Endothelial cell of umbilical vein (primary cell): ENCODE results near the gene DGKB. TPM values are rescaled to one million over a fixed set of nuclear protein-coding genes. Genes with fewer than 3 reads are reported as not detected.

Experiments used
- BruUV-seq: library from RNA; stranded (reverse); fragments of 400-500 nt; replicated peaks from 2 replicates; lab custom pipeline; 2021; lab: Mats Ljungman, UMichigan
- CTCF ChIA-PET: fragments of 300-600, 350-600 bp; sonication (Branson Sonifier 250); formaldehyde crosslinking; loops from one replicate; lab custom pipeline; 2021; ENCODE audit warnings: antibody characterized with exemption, inconsistent platforms; lab: Charles Lee
- POLR2A ChIA-PET: fragments of 300-600, 350-600 bp; sonication (Branson Sonifier 250); formaldehyde crosslinking; loops from one replicate; lab custom pipeline; 2021; ENCODE audit warnings: antibody characterized with exemption, inconsistent platforms; lab: Charles Lee
- DNase-seq: peaks from one replicate; pipeline ENCODE4 v3.0.0-alpha.2; 2011; ENCODE audit warnings: low read depth, low spot score
- FAIRE-seq: peaks from 2 replicates; lab custom pipeline; 2011; peaks lifted over from hg19 to GRCh38; lab: Jason Lieb, UNC
- H2AFZ ChIP-seq: 2 replicates; pipeline ENCODE4 v1.6.0; 2012; ENCODE audit warnings: low read depth, low read length, control low read depth, inconsistent platforms
- H3K27ac ChIP-seq: 2 replicates; pipeline ENCODE4 v1.5.1; 2011; ENCODE audit warnings: low read depth, mild to moderate bottlenecking, control low read depth, low read length, moderate library complexity; ENCODE audit not compliant: insufficient read depth
- H3K27me3 ChIP-seq, 2 experiments: 2 replicates each; pipeline versions ENCODE4 v1.6.0 to v1.6.1; 2011; ENCODE audit warnings: low read length in 2 of 2, mixed read lengths in 1 of 2; ENCODE audit not compliant: control insufficient read depth in 2 of 2, insufficient read depth in 2 of 2
- H3K36me3 ChIP-seq, 2 experiments: 2 replicates in 1 of 2; 3 replicates in 1 of 2; pipeline ENCODE4 v1.5.1; 2011; ENCODE audit warnings: low read length in 2 of 2, mild to moderate bottlenecking in 1 of 2, moderate library complexity in 1 of 2; ENCODE audit not compliant: control insufficient read depth in 2 of 2, insufficient read depth in 2 of 2; ENCODE audit errors: extremely low read depth in 1 of 2
- H3K4me1 ChIP-seq: 3 replicates; pipeline ENCODE4 v1.5.1; 2011; ENCODE audit warnings: mild to moderate bottlenecking, low read length; ENCODE audit not compliant: control insufficient read depth, insufficient read depth; ENCODE audit errors: extremely low read depth
- H3K4me2 ChIP-seq: 2 replicates; pipeline ENCODE4 v1.6.1; 2011; ENCODE audit warnings: low read length, control low read depth, mixed read lengths; ENCODE audit not compliant: insufficient read depth
- H3K4me3 ChIP-seq, 3 experiments: fragments of 200-600 bp in 1 of 3; sonication (generic), shearing (Covaris generic) in 1 of 3; replicated peaks in 1 of 3; 2 replicates each; pipeline ENCODE4 v1.5.1; 2011 to 2016; ENCODE audit warnings: control low read depth in 3 of 3, low read length in 3 of 3, mild to moderate bottlenecking in 2 of 3, inconsistent platforms in 1 of 3, low read depth in 1 of 3, moderate library complexity in 1 of 3; ENCODE audit not compliant: insufficient read depth in 1 of 3
- H3K79me2 ChIP-seq: 2 replicates; pipeline ENCODE4 v1.6.0; 2012; ENCODE audit warnings: low read length, inconsistent platforms; ENCODE audit not compliant: control insufficient read depth, insufficient read depth
- H3K9ac ChIP-seq: replicated peaks from 2 replicates; pipeline ENCODE3; 2011; ENCODE audit warnings: low read length, control low read depth; ENCODE audit not compliant: insufficient read depth; ENCODE audit errors: extremely low read depth
- H3K9me1 ChIP-seq: replicated peaks from 3 replicates; pipeline ENCODE4 v1.6.0; 2011; ENCODE audit warnings: mild to moderate bottlenecking, low read length; ENCODE audit not compliant: control insufficient read depth, insufficient read depth; ENCODE audit errors: extremely low read depth
- H3K9me3 ChIP-seq: replicated peaks from 2 replicates; pipeline ENCODE4 v1.5.1; 2012; ENCODE audit warnings: low read length, inconsistent platforms; ENCODE audit not compliant: control insufficient read depth, insufficient read depth
- H4K20me1 ChIP-seq: replicated peaks from 2 replicates; pipeline ENCODE3; 2011; ENCODE audit warnings: mild to moderate bottlenecking, low read length; ENCODE audit not compliant: control insufficient read depth, insufficient read depth; ENCODE audit errors: extremely low read depth
- CTCF ChIP-seq, 2 donors: IDR thresholded peaks; 1 replicate in 1 of 2; 2 replicates in 1 of 2; pipeline ENCODE4 v1.5.1; 2011; ENCODE audit warnings: low read length in 2 of 2, mild to moderate bottlenecking in 2 of 2, moderate library complexity in 2 of 2, control low read depth in 1 of 2, inconsistent platforms in 1 of 2, low read depth in 1 of 2; ENCODE audit not compliant: insufficient read depth in 1 of 2; ENCODE audit errors: extremely low read depth in 1 of 2
- EZH2 ChIP-seq: IDR thresholded peaks from 2 replicates; pipeline ENCODE4 v1.6.1; 2012; ENCODE audit warnings: borderline replicate concordance, low read depth, mild to moderate bottlenecking, moderate library complexity, low read length, inconsistent platforms; ENCODE audit not compliant: severe bottlenecking
- FOS ChIP-seq: IDR thresholded peaks from 2 replicates; pipeline ENCODE4 v1.6.1; 2011; ENCODE audit warnings: mild to moderate bottlenecking, low read length, moderate library complexity, borderline replicate concordance; ENCODE audit not compliant: insufficient read depth
- GATA2 ChIP-seq: IDR thresholded peaks from 2 replicates; pipeline ENCODE4 v1.7.0; 2011; ENCODE audit warnings: low read depth, mild to moderate bottlenecking, moderate library complexity, mixed read lengths, low read length; ENCODE audit not compliant: insufficient read length, insufficient read depth
- JUN ChIP-seq: IDR thresholded peaks from 2 replicates; pipeline ENCODE4 v1.6.1; 2011; ENCODE audit warnings: borderline replicate concordance, low read depth; ENCODE audit not compliant: insufficient read length, insufficient read depth
- MAX ChIP-seq: IDR thresholded peaks from 2 replicates; pipeline ENCODE4 v1.6.1; 2011; ENCODE audit not compliant: insufficient read depth, insufficient read length
- MYC ChIP-seq: IDR thresholded peaks from one replicate; pipeline ENCODE4 v1.6.1; 2011; ENCODE audit warnings: mild to moderate bottlenecking, low read depth, low read length
- POLR2A ChIP-seq: IDR thresholded peaks from 2 replicates; pipeline ENCODE4 v1.6.1; 2012; ENCODE audit warnings: low read depth, mild to moderate bottlenecking, control low read depth, low read length
- POLR2AphosphoS5 ChIP-seq: IDR thresholded peaks from 2 replicates; pipeline ENCODE4 v1.6.1; 2012; ENCODE audit warnings: low read depth, mild to moderate bottlenecking, control low read depth, low read length, moderate library complexity; ENCODE audit not compliant: insufficient read depth
- dilution Hi-C: fragments of 300-500 bp; cut with MboI; formaldehyde crosslinking; loops from one replicate; pipeline ENCODE4 v1.15.0; 2019; ENCODE audit warnings: low sequenced_read_pairs; ENCODE audit not compliant: extremely low pct_ligation_motif_present
- intact Hi-C: fragments of 100-400 bp; cut with micrococcal nuclease; formaldehyde crosslinking; loops from one replicate; pipeline ENCODE4 v1.10.0; 2022
- polyA plus RNA-seq, 4 experiments: library from polyadenylated mRNA; depleted of rRNA in 3 of 4; stranded (reverse) in 3 of 4; unstranded in 1 of 4; fragments of >200 nt; gene quantifications; 2 replicates each; pipeline versions ENCODE4 v1.2.1 to v1.2.3, GENCODE V29; 2011 to 2012; ENCODE audit warnings: missing spikeins in 1 of 4
- total RNA-seq: library from RNA; stranded (reverse); gene quantifications from 2 replicates; pipeline ENCODE4 v1.2.3, GENCODE V29; 2021

DGKB gene
- total and polyA plus RNA-seq, 2 donors (not counting 3 experiments of a cell fraction or from before 2014, with no cell fraction given): not detected

GRCh38 chr7:14596421-14596820 lies 306.1 kb downstream of the DGKB start:
- H3K9ac ChIP-seq: no peak overlapping the region
- no peaks in the 10 kb centered on the region for H3K4me1 ChIP-seq
- ChIA-PET POLR2A (no interaction called here), CTCF (no interaction called here)
- TF ChIP-seq GATA2: no peak
- no peak for TF ChIP-seq MAX
- TF ChIP-seq FOS: no peak
- TF ChIP-seq POLR2A: no peak
- TF ChIP-seq MYC: no peak
- TF ChIP-seq CTCF (IDR thresholded peaks at IDR 0.05; ENCODE audit: extremely low read depth in 1 of 2, insufficient read depth in 1 of 2, low read depth in 1 of 2, low read length in 2 of 2): no peak
- TF ChIP-seq POLR2AphosphoS5: no peak
- TF ChIP-seq JUN: no peak
- TF ChIP-seq EZH2: no peak
- H3K4me2 ChIP-seq: no peak overlapping the region
- FAIRE-seq (no peak), DNase-seq (no peak)
- H3K79me2 ChIP-seq: no peaks in the 10 kb centered on the region
- no peak overlapping the region for H3K4me3 ChIP-seq
- H3K36me3 ChIP-seq: no peaks in the 10 kb centered on the region
- no TSS peak for BruUV-seq
- no peaks in the 10 kb centered on the region for H3K9me3 ChIP-seq
- no peaks in the 10 kb centered on the region for H3K27me3 ChIP-seq
- no peak overlapping the region for H3K27ac ChIP-seq
- dilution Hi-C loops: no loop called here
- intact Hi-C loops: no loop called here
- no peak overlapping the region for H2AFZ ChIP-seq
- H3K9me1 ChIP-seq: no peaks in the 10 kb centered on the region
- no peaks in the 10 kb centered on the region for H4K20me1 ChIP-seq
